Endometrial microvascular endothelial cells (primary cell): ENCODE measurements around the gene LOXL4. TPM values are rescaled to one million over a fixed set of nuclear protein-coding genes. Genes with fewer than 3 reads are reported as not detected.

ENCODE experiments used
- in situ Hi-C: cut with HindIII; loops from 2 replicates; pipeline ENCODE4 v1.10.0; 2017; ENCODE audit warnings: low sequenced_read_pairs, low pct_unique_long_range_greater_than_20kb; ENCODE audit errors: inconsistent ontology term
- total RNA-seq: library from RNA; depleted of rRNA; stranded (reverse); fragments of >200 nt; gene quantifications from one replicate; pipeline ENCODE4 v1.2.3, GENCODE V29; 2015; ENCODE audit errors: inconsistent ontology term

Gene LOXL4
- total RNA-seq, 1 donor from 2014 or later: 4.3 TPM

GRCh38 chr10:98267069-98267893 is 713 bp downstream of the LOXL4 start:
- in situ Hi-C loops: no loop called here

GRCh38 chr10:98266647-98267046 is 1.3 kb downstream of the LOXL4 start:
- in situ Hi-C loops: no loop called here

- in situ Hi-C loops: no loop called here
These were observed 2.3 kb downstream of the LOXL4 start for GRCh38 chr10:98265403-98266378.

- in situ Hi-C loops: no loop called here
These were observed 3.5 kb downstream of the LOXL4 start for GRCh38 chr10:98264378-98265065.

GRCh38 chr10:98263088-98263487 is 4.9 kb downstream of the LOXL4 start:
- in situ Hi-C loops: no loop called here

GRCh38 chr10:98262571-98262970 is 5.4 kb downstream of the LOXL4 start:
- in situ Hi-C loops: no loop called here

- in situ Hi-C loops: no loop called here
These were observed 6.3 kb downstream of the LOXL4 start for GRCh38 chr10:98261436-98262277.

- in situ Hi-C loops: no loop called here
These were observed 7.2 kb downstream of the LOXL4 start for GRCh38 chr10:98260752-98261151.

GRCh38 chr10:98260350-98260749 is 7.6 kb downstream of the LOXL4 start:
- in situ Hi-C loops: no loop called here

- in situ Hi-C loops: no loop called here
These were observed 8.2 kb downstream of the LOXL4 start for GRCh38 chr10:98259606-98260315.

GRCh38 chr10:98258683-98259454 is 9.1 kb downstream of the LOXL4 start:
- in situ Hi-C loops: no loop called here

- in situ Hi-C loops: no loop called here
These were observed 10.0 kb downstream of the LOXL4 start for GRCh38 chr10:98257961-98258360.

- in situ Hi-C loops: no loop called here
These were observed 10.8 kb downstream of the LOXL4 start for GRCh38 chr10:98257198-98257597.

- in situ Hi-C loops: no loop called here
These were observed 11.3 kb downstream of the LOXL4 start for GRCh38 chr10:98256692-98257091.

GRCh38 chr10:98255146-98255877 is 12.7 kb downstream of the LOXL4 start:
- in situ Hi-C loops: no loop called here

- in situ Hi-C loops: no loop called here
These were observed 13.6 kb downstream of the LOXL4 start for GRCh38 chr10:98254234-98254974.
